Neural cell (in vitro differentiated cells): ENCODE data around the gene MFSD6L. TPM values are rescaled to one million over a fixed set of nuclear protein-coding genes. Genes with fewer than 3 reads are reported as not detected.

Experiments
- H2AFZ ChIP-seq: fragments of 200-600, 300-800 bp; sonication (generic), shearing (Covaris generic); 2 replicates; pipeline ENCODE4 v1.6.0; 2014; ENCODE audit warnings: low read depth, mild to moderate bottlenecking, antibody characterized with exemption, low read length, moderate library complexity
- H3F3A ChIP-seq: fragments of 200-600 bp; shearing (Covaris generic); 2 replicates; pipeline ENCODE4 v1.6.1; 2016; ENCODE audit warnings: mild to moderate bottlenecking, moderate library complexity, mixed read lengths, antibody characterized with exemption, low read length; ENCODE audit not compliant: insufficient read depth, poor library complexity, severe bottlenecking
- H3K27ac ChIP-seq: fragments of 200-600, 300-800 bp; sonication (generic), shearing (Covaris generic); 2 replicates; pipeline ENCODE4 v1.5.1; 2014; ENCODE audit warnings: mild to moderate bottlenecking, low read length, moderate library complexity
- H3K27me3 ChIP-seq: fragments of 300-800, 200-600 bp; sonication (generic), shearing (Covaris generic); 2 replicates; pipeline ENCODE4 v1.6.0; 2014; ENCODE audit warnings: mild to moderate bottlenecking, low read depth, low read length, moderate library complexity; ENCODE audit not compliant: insufficient read depth
- H3K36me3 ChIP-seq: fragments of 300-800, 200-600 bp; sonication (generic), shearing (Covaris generic); 2 replicates; pipeline ENCODE4 v1.5.1; 2014; ENCODE audit warnings: mild to moderate bottlenecking, antibody characterized with exemption, low read length, moderate library complexity; ENCODE audit not compliant: insufficient read depth
- H3K4me2 ChIP-seq: fragments of 300-800, 200-600 bp; sonication (generic), shearing (Covaris generic); 2 replicates; pipeline ENCODE4 v1.6.0; 2014; ENCODE audit warnings: mild to moderate bottlenecking, low read length
- H3K4me3 ChIP-seq: fragments of 300-800, 200-600 bp; sonication (generic), shearing (Covaris generic); 2 replicates; pipeline ENCODE4 v1.5.1; 2014; ENCODE audit warnings: mild to moderate bottlenecking, low read length, moderate library complexity
- H3K79me2 ChIP-seq: fragments of 200-600 bp; shearing (Covaris generic); replicated peaks from 2 replicates; pipeline ENCODE4 v1.6.0; 2014; ENCODE audit warnings: mild to moderate bottlenecking, low read length, moderate library complexity; ENCODE audit not compliant: insufficient read depth
- H3K9ac ChIP-seq: fragments of 300-800, 200-600 bp; sonication (generic), shearing (Covaris generic); 2 replicates; pipeline ENCODE4 v1.6.1; 2016; ENCODE audit warnings: mild to moderate bottlenecking, low read length, mixed read lengths
- H3K9me2 ChIP-seq: fragments of 200-600 bp; shearing (Covaris generic); 2 replicates; pipeline ENCODE4 v1.6.1; 2016; ENCODE audit warnings: mild to moderate bottlenecking, low read length, mixed read lengths; ENCODE audit not compliant: insufficient read depth
- H3K9me3 ChIP-seq: fragments of 200-600, 300-800 bp; sonication (generic), shearing (Covaris generic); 2 replicates; pipeline ENCODE4 v1.6.1; 2016; ENCODE audit warnings: mild to moderate bottlenecking, mixed run types, low read length, moderate library complexity, mixed read lengths
- H4K20me1 ChIP-seq: fragments of 200-600 bp; shearing (Covaris generic); 2 replicates; pipeline ENCODE4 v1.6.1; 2016; ENCODE audit warnings: mild to moderate bottlenecking, mixed run types; ENCODE audit not compliant: insufficient read depth
- CTCF ChIP-seq: fragments of 450-650 bp; IDR thresholded peaks from 2 replicates; pipeline ENCODE4 v1.5.1; 2014; ENCODE audit warnings: antibody characterized with exemption, mild to moderate bottlenecking, moderate library complexity; ENCODE audit not compliant: poor library complexity, severe bottlenecking
- EP300 ChIP-seq: fragments of 450-650 bp; conservative IDR thresholded peaks from 2 replicates; pipeline ENCODE4 v1.6.1; 2014; ENCODE audit warnings: antibody characterized with exemption, mild to moderate bottlenecking, moderate library complexity; ENCODE audit not compliant: poor library complexity, severe bottlenecking
- EZH2 ChIP-seq: fragments of 200-600, 300-800 bp; shearing (Covaris generic), sonication (generic); IDR thresholded peaks from 2 replicates; pipeline ENCODE4 v1.6.1; 2014; ENCODE audit warnings: antibody characterized with exemption, low read length, borderline replicate concordance, mild to moderate bottlenecking; ENCODE audit not compliant: insufficient read depth, poor library complexity, severe bottlenecking
- REST ChIP-seq: IDR thresholded peaks from 2 replicates; pipeline ENCODE4 v1.6.1; 2012; ENCODE audit warnings: borderline replicate concordance
- SMC3 ChIP-seq: fragments of 450-650 bp; conservative IDR thresholded peaks from 2 replicates; pipeline ENCODE4 v1.6.1; 2014; ENCODE audit warnings: antibody characterized with exemption, mild to moderate bottlenecking, moderate library complexity; ENCODE audit not compliant: poor library complexity
- TAF1 ChIP-seq: IDR thresholded peaks from 2 replicates; pipeline ENCODE4 v1.6.1; 2012; ENCODE audit warnings: low read depth
- polyA plus RNA-seq: library from polyadenylated mRNA; depleted of rRNA; stranded (reverse); fragments of >200 nt; gene quantifications from 2 replicates; pipeline ENCODE4 v1.2.3, GENCODE V29; 2014

The MFSD6L gene
- polyA plus RNA-seq, 1 donor from 2014 or later: not detected

- H3K4me2 ChIP-seq: no peak overlapping the region
Measured at GRCh38 chr17:8830141-8830540, 31.0 kb upstream of the MFSD6L start.

GRCh38 chr17:8829036-8829941 lies 30.1 kb upstream of the MFSD6L start:
- Histone ChIP-seq H3K9ac (no peak overlapping the region), H3K4me2 (no peak overlapping the region), H3F3A (no peaks in the 10 kb centered on the region), H3K27me3 (no peaks in the 10 kb centered on the region), H3K36me3 (no peaks in the 10 kb centered on the region), H4K20me1 (no peaks in the 10 kb centered on the region), H3K9me3 (no peaks in the 10 kb centered on the region), H2AFZ (no peak overlapping the region), H3K79me2 (no peaks in the 10 kb centered on the region), H3K27ac (no peak overlapping the region), H3K4me3 (no peak overlapping the region), H3K9me2 (no peaks in the 10 kb centered on the region)
- no peak for TF ChIP-seq SMC3
- TF ChIP-seq CTCF: no peak
- TF ChIP-seq EZH2: no peak

More at GRCh38 chr17:8830141-8830540, 31.0 kb upstream of the MFSD6L start:
- no peaks in the 10 kb centered on the region for H3K9me2 ChIP-seq
- H3K9ac ChIP-seq: no peak overlapping the region
- H2AFZ ChIP-seq: no peak overlapping the region
- H3K27me3 ChIP-seq: no peaks in the 10 kb centered on the region
- TF ChIP-seq CTCF (no peak), SMC3 (no peak), EP300 (no peak), TAF1 (no peak), REST (no peak)
- H4K20me1 ChIP-seq: no peaks in the 10 kb centered on the region
- no peaks in the 10 kb centered on the region for H3K9me3 ChIP-seq
- no peaks in the 10 kb centered on the region for H3K79me2 ChIP-seq
- H3F3A ChIP-seq: no peaks in the 10 kb centered on the region
- H3K27ac ChIP-seq: no peak overlapping the region
- H3K4me3 ChIP-seq: no peak overlapping the region
- H3K36me3 ChIP-seq: no peaks in the 10 kb centered on the region
